Esophagus squamous epithelium (tissue), 5 donors: ENCODE results near the gene MGAT1. TPM values are rescaled to one million over a fixed set of nuclear protein-coding genes. Genes with fewer than 3 reads are reported as not detected.
"Not testable (repeated sequence)": the region's sequence is repeated elsewhere in the genome, so short reads cannot be mapped to it uniquely, and the experiment has no call there.

Source experiments
- DNase-seq: peaks from one replicate; lab custom pipeline; 2025; lab: John Stamatoyannopoulos, UW
- H3K27ac ChIP-seq, 4 donors: fragments of 200-600 bp; sonication (generic); one replicate each; pipeline ENCODE4 v1.5.1; 2016 to 2019; ENCODE audit warnings: mild to moderate bottlenecking in 1 of 4
- H3K27me3 ChIP-seq, 4 donors: fragments of 200-600 bp; sonication (generic); 1 replicate in 3 of 4; 2 replicates in 1 of 4; pipeline versions ENCODE4 v1.5.1 to v1.6.0; 2017 to 2021; ENCODE audit warnings: antibody characterized with exemption in 1 of 4
- H3K36me3 ChIP-seq, 3 donors: fragments of 200-600 bp; sonication (generic); one replicate each; pipeline ENCODE4 v1.5.1; 2016 to 2019
- H3K4me1 ChIP-seq, 3 donors: fragments of 200-600 bp; sonication (generic); one replicate each; pipeline ENCODE4 v1.5.1; 2017 to 2019
- H3K4me3 ChIP-seq, 4 donors: fragments of 200-600 bp; sonication (generic); 1 replicate in 3 of 4; 2 replicates in 1 of 4; pipeline ENCODE4 v1.5.1; 2016 to 2019; ENCODE audit warnings: mild to moderate bottlenecking in 2 of 4, moderate library complexity in 1 of 4
- H3K9me3 ChIP-seq, 3 donors: fragments of 200-600 bp; sonication (generic); one replicate each; pipeline ENCODE4 v1.5.1; 2016 to 2019
- POLR2A ChIP-seq, 4 donors: fragments of 450-650 bp; IDR thresholded peaks; one replicate each; pipeline ENCODE4 v1.6.1; 2017; ENCODE audit warnings: antibody characterized with exemption in 4 of 4, mild to moderate bottlenecking in 4 of 4, moderate library complexity in 3 of 4
- whole genome bisulfite sequencing, 2 donors: methylation state at CpG; one replicate each; pipeline ENCODE4 v1.1.5; 2018; 5-methylcytosine and 5-hydroxymethylcytosine counted together
- intact Hi-C: fragments of 100-400 bp; cut with DNase I; formaldehyde crosslinking; loops from one replicate; pipeline ENCODE4 v1.15.0; 2022
- total RNA-seq, 4 donors: library from RNA; depleted of rRNA; stranded (reverse); fragments of >200 nt; gene quantifications; one replicate each; pipeline ENCODE4 v1.1.0, GENCODE V29; 2016
- TF ChIP-seq, protein P1 (sequence below), 6 experiments: fragments of 450-650 bp in 4 of 6; fragments of 200-600 bp in 2 of 6; sonication (generic) in 2 of 6; IDR thresholded peaks; one replicate each; pipeline ENCODE4 v1.5.1; 2016 to 2019; ENCODE audit warnings: antibody characterized with exemption in 6 of 6, mild to moderate bottlenecking in 4 of 6, moderate library complexity in 4 of 6
- donor health status: DM: yes; HTN: yes; CAD: no.

MGAT1 gene
- total RNA-seq, 4 donors from 2014 or later, result 62.6 to 163 (median 111) TPM

DNA sequence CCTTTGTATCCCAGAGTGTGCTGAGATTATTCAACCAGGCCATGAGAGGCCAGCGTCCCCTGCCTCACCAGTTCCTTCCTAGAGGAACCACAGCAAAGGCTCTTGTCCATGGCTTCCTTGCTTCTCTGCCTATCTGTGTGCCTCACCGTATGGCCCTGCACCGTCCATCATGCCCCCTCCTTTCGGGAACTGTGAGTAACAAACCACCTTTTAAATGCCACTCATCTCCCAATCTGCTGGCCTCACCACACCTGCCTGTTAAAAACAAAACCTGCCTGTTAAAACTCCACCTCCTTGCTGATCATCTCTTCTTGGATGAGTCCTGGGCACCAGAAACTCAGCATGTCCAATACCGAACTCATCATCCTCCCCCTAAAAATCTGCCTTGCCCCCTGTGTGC is 58.4 kb downstream of the MGAT1 start:
- intact Hi-C loops, result no loop called here
- Histone ChIP-seq H3K27ac (no peak overlapping the region), H3K27me3 (peaks cover 0 to 54% (median 0%) of the 10 kb centered on the region in 4 donors), H3K4me1 (no peaks in the 10 kb centered on the region), H3K4me3 (no peak overlapping the region), H3K9me3 (no peaks in the 10 kb centered on the region), H3K36me3 (no peaks in the 10 kb centered on the region)
- no peak for DNase-seq
- 65% methylated on average over 5 of the region's 5 CpGs for WGBS, 2 donors
- no peak for TF ChIP-seq POLR2A (IDR thresholded peaks at IDR 0.05)
- TF ChIP-seq, protein P1, sequence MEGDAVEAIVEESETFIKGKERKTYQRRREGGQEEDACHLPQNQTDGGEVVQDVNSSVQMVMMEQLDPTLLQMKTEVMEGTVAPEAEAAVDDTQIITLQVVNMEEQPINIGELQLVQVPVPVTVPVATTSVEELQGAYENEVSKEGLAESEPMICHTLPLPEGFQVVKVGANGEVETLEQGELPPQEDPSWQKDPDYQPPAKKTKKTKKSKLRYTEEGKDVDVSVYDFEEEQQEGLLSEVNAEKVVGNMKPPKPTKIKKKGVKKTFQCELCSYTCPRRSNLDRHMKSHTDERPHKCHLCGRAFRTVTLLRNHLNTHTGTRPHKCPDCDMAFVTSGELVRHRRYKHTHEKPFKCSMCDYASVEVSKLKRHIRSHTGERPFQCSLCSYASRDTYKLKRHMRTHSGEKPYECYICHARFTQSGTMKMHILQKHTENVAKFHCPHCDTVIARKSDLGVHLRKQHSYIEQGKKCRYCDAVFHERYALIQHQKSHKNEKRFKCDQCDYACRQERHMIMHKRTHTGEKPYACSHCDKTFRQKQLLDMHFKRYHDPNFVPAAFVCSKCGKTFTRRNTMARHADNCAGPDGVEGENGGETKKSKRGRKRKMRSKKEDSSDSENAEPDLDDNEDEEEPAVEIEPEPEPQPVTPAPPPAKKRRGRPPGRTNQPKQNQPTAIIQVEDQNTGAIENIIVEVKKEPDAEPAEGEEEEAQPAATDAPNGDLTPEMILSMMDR (IDR thresholded peaks at IDR 0.05), result no peak

DNA sequence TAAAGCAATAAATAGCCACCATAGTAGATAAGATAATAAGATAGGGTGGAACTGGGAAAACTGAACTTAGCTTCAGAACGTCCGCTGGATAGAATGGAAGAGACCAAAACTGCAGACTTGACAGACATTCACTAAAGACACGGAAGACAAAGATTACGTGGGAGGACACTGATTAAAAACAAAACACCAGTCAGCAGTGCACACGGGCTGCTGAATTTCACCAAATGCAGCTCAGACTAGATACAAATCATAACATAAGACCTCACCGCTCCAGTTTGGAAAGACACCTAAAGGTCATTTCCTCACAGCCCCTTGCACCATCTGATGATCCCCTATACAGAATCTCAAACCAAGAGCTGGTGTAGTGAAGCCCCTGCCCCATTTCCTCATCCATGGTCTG is 59.9 kb downstream of the MGAT1 start:
- no peak for TF ChIP-seq POLR2A (IDR thresholded peaks at IDR 0.05)
- TF ChIP-seq, protein P1 (IDR thresholded peaks at IDR 0.05), result no peak
- Histone ChIP-seq H3K27me3 (peaks cover 0 to 69% (median 0%) of the 10 kb centered on the region in 4 donors), H3K36me3 (no peaks in the 10 kb centered on the region), H3K4me1 (no peaks in the 10 kb centered on the region), H3K9me3 (no peaks in the 10 kb centered on the region), H3K27ac (no peak overlapping the region), H3K4me3 (no peak overlapping the region)
- no peak for DNase-seq
- intact Hi-C loops, result no loop called here
- WGBS, 2 donors, result 55 to 64% methylated on average over 6 of the region's 6 CpGs

DNA sequence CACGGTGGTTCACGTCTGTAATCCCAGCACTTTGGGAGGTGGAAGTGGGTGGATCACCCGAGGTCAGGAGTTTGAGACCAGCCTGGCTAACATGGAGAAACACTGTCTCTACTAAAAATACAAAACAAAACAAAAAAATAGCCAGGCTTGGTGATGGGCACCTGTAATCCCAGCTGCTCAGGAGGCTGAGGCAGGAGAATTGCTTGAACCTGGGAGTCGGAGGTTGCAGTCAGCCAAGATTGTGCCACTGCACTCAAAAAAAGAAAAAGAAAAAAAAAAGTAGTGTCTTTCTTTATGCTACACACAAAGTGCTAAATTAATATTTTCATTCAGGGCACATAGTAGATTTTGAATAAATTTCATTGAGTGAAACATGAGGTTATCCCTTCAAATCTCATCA is 61.7 kb downstream of the MGAT1 start:
- H3K9me3 ChIP-seq, H3K36me3 ChIP-seq, H3K4me3 ChIP-seq, H3K27ac ChIP-seq, intact Hi-C loops, DNase-seq, H3K4me1 ChIP-seq: not testable (repeated sequence)
- peaks cover 0 to 75% (median 0%) of the 10 kb centered on the region in 4 donors for H3K27me3 ChIP-seq
- 58 to 66% methylated on average over 4 of the region's 4 CpGs for WGBS, 2 donors

DNA sequence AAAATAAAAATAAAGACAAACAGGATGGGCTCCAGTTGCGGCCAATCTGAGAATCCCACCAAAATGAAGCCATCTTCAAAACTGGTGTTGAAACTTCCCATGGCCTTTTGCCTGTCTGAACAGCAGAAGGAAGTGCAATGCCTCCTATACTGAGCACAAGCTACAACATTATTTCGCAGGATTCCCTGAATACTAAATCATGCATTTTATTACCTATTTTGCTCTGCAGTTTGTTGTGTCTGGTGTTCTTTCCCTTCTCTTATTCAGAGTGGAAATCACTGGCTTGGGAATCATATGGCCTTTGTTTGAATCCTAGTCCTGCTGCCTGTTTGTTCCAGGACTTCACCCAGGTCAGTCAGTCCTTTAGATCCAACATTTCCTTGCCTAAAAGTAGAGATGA is 62.6 kb downstream of the MGAT1 start, which contains the start of gene OR2Y1:
Gene OR2Y1, minus strand, starts transcription at position 101 of the 400 bp plus-strand sequence. Its CDS starts 0 bp downstream, at position 101.
- Histone ChIP-seq H3K4me3 (no peak within 1 kb of the TSS), H3K27ac (no peak within 1 kb of the TSS), H3K36me3 (no peaks in the 10 kb centered on the region), H3K4me1 (no peaks in the 10 kb centered on the region), H3K27me3 (peaks cover 0 to 65% (median 0%) of the 10 kb centered on the region in 4 donors), H3K9me3 (no peaks in the 10 kb centered on the region)
- no peak for TF ChIP-seq POLR2A (IDR thresholded peaks at IDR 0.05)
- TF ChIP-seq, protein P1 (IDR thresholded peaks at IDR 0.05), result no peak
- no peak for DNase-seq
- 86 to 92% methylated on average over 2 of the region's 2 CpGs for WGBS, 2 donors
- intact Hi-C loops, result no loop called here

DNA sequence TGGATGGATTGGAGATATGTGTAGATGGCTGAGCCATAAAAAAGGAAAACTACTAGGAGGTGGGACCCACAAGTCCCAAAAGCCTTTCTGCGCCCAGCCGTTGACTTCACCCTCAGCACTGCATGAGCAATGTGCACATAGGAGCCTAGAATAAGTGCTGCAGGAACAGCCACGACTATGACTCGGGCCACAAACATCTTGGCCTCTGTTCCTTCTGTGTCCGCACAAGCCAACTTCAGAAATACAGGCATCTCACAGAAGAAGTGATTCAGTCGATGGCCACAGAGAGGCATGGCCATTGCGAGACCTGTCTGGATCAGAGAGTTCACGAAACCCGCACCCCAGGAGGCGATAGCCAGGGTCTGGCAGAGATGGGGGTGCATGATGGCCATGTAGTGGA is 63.3 kb downstream of the MGAT1 start:
- TF ChIP-seq POLR2A (IDR thresholded peaks at IDR 0.05), result no peak
- TF ChIP-seq, protein P1 (IDR thresholded peaks at IDR 0.05), result no peak
- Histone ChIP-seq H3K4me1 (no peaks in the 10 kb centered on the region), H3K36me3 (no peaks in the 10 kb centered on the region), H3K27me3 (peaks cover 0 to 61% (median 0%) of the 10 kb centered on the region in 4 donors), H3K9me3 (no peaks in the 10 kb centered on the region), H3K4me3 (no peak overlapping the region), H3K27ac (no peak overlapping the region)
- 75 to 86% methylated on average over 5 to 8 of the region's 10 CpGs for WGBS, 2 donors
- DNase-seq, result no peak
- intact Hi-C loops, result no loop called here

DNA sequence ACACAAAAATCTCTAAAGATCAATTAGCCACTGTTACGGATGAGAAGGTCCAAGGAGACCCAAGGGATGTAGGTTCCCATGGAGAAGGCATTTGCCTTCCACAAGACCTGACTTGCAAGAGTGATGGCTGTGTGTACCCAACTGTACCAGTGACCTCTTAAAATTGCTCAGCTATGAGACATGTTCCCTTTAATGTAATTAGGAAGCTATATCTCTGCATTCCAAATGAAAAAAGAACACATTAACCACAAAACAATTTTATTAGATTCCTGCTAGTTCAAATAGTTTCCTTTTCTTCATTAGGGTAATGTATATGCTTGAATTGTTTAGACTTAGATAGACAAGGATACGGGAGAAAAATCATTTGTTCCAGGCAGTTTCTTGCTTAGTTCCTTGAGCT is 66.1 kb downstream of the MGAT1 start:
- no peaks in the 10 kb centered on the region for H3K9me3 ChIP-seq
- no peak for DNase-seq
- H3K36me3 ChIP-seq, result no peaks in the 10 kb centered on the region
- intact Hi-C loops, result no loop called here
- H3K27me3 ChIP-seq, result peaks cover 0 to 48% (median 0%) of the 10 kb centered on the region in 4 donors
- no peak overlapping the region for H3K27ac ChIP-seq
- 64 to 82% methylated on average over 2 of the region's 2 CpGs for WGBS, 2 donors
- no peak for TF ChIP-seq POLR2A (IDR thresholded peaks at IDR 0.05)
- TF ChIP-seq, protein P1 (IDR thresholded peaks at IDR 0.05), result no peak
- no peak overlapping the region for H3K4me3 ChIP-seq
- no peaks in the 10 kb centered on the region for H3K4me1 ChIP-seq
